HEK293 (cell line): Measurements from ENCODE around the gene DLEC1.

Experiments used
- CTCF ChIA-PET: fragments of 350-600 bp; formaldehyde crosslinking; extraction: SDS; loops from one replicate; lab custom pipeline; 2021; ENCODE audit warnings: antibody characterized with exemption; lab: Yijun Ruan, JAX
- POLR2A ChIA-PET: fragments of 300-600 bp; formaldehyde crosslinking; extraction: SDS; loops from one replicate; lab custom pipeline; 2020; ENCODE audit warnings: antibody characterized with exemption, inconsistent platforms; lab: Yijun Ruan, JAX
- H3K27ac ChIP-seq: fragments of 200-500 bp; sonication (Bioruptor generic); 2 replicates; pipeline ENCODE4 v1.5.1; 2014; ENCODE audit warnings: low read depth, low read length, control low read depth, inconsistent platforms; ENCODE audit errors: extremely low read depth
- H3K36me3 ChIP-seq, 2 experiments: fragments of 200-500 bp in 1 of 2; sonication (Bioruptor generic) in 1 of 2; 1 replicate in 1 of 2; 2 replicates in 1 of 2; pipeline ENCODE4 v1.5.1; 2014 to 2017; ENCODE audit warnings: inconsistent platforms in 2 of 2, low read length in 2 of 2; ENCODE audit not compliant: control insufficient read depth in 2 of 2, insufficient read depth in 1 of 2
- H3K4me1 ChIP-seq: fragments of 200-500 bp; sonication (Bioruptor generic); 2 replicates; pipeline ENCODE4 v1.5.1; 2014; ENCODE audit warnings: mild to moderate bottlenecking, low read length, inconsistent platforms; ENCODE audit not compliant: control insufficient read depth, insufficient read depth
- H3K4me3 ChIP-seq: 2 replicates; pipeline ENCODE4 v1.5.1; 2011; ENCODE audit warnings: low read depth, mild to moderate bottlenecking, control low read depth, low read length, moderate library complexity
- H3K9me3 ChIP-seq: fragments of 200-500 bp; sonication (Bioruptor generic); 2 replicates; pipeline ENCODE4 v1.5.1; 2014; ENCODE audit warnings: low read depth, low read length, inconsistent platforms; ENCODE audit not compliant: control insufficient read depth, insufficient read depth
- BCL6B ChIP-seq: fragments of 450-650 bp; formaldehyde crosslinking; IDR thresholded peaks from 2 replicates; pipeline ENCODE4 v1.5.1; 2017; ENCODE audit warnings: missing biosample characterization, missing genetic modification characterization
- EGR2 ChIP-seq: fragments of 450-650 bp; formaldehyde crosslinking; IDR thresholded peaks from 2 replicates; pipeline ENCODE4 v1.5.1; 2016; ENCODE audit warnings: low read depth, missing biosample characterization, missing genetic modification characterization
- GLIS1 ChIP-seq: fragments of 450-650 bp; formaldehyde crosslinking; IDR thresholded peaks from 2 replicates; pipeline ENCODE4 v1.5.1; 2016; ENCODE audit warnings: missing biosample characterization, missing genetic modification characterization
- PRDM4 ChIP-seq: fragments of 450-650 bp; formaldehyde crosslinking; IDR thresholded peaks from 2 replicates; pipeline ENCODE4 v1.5.1; 2017; ENCODE audit warnings: missing biosample characterization, missing genetic modification characterization
- PRDM6 ChIP-seq: fragments of 450-650 bp; formaldehyde crosslinking; IDR thresholded peaks from 2 replicates; pipeline ENCODE4 v1.5.1; 2017; ENCODE audit warnings: missing biosample characterization, missing genetic modification characterization
- SP2 ChIP-seq: fragments of 450-650 bp; formaldehyde crosslinking; IDR thresholded peaks from 2 replicates; pipeline ENCODE4 v1.5.1; 2016; ENCODE audit warnings: missing biosample characterization, missing genetic modification characterization
- SP3 ChIP-seq: fragments of 450-650 bp; formaldehyde crosslinking; IDR thresholded peaks from 2 replicates; pipeline ENCODE4 v1.5.1; 2016; ENCODE audit warnings: missing biosample characterization, missing genetic modification characterization
- TRIM28 ChIP-seq: IDR thresholded peaks from 2 replicates; pipeline ENCODE4 v1.6.1; 2011; ENCODE audit warnings: low read length, control low read depth, borderline replicate concordance
- ZBTB17 ChIP-seq: fragments of 450-650 bp; formaldehyde crosslinking; IDR thresholded peaks from 2 replicates; pipeline ENCODE4 v1.5.1; 2016; ENCODE audit warnings: missing biosample characterization, missing genetic modification characterization
- ZBTB26 ChIP-seq: fragments of 450-650 bp; formaldehyde crosslinking; optimal IDR thresholded peaks from 2 replicates; pipeline ENCODE3; 2016; ENCODE audit warnings: missing biosample characterization, mild to moderate bottlenecking, missing genetic modification characterization
- ZNF132 ChIP-seq: fragments of 450-650 bp; formaldehyde crosslinking; IDR thresholded peaks from 2 replicates; pipeline ENCODE4 v1.5.1; 2017; ENCODE audit warnings: missing biosample characterization, missing genetic modification characterization, borderline replicate concordance
- ZNF155 ChIP-seq: fragments of 450-650 bp; formaldehyde crosslinking; IDR thresholded peaks from 2 replicates; pipeline ENCODE4 v1.5.1; 2016; ENCODE audit warnings: missing biosample characterization, missing genetic modification characterization
- ZNF335 ChIP-seq: fragments of 450-650 bp; formaldehyde crosslinking; conservative IDR thresholded peaks from 2 replicates; pipeline ENCODE4 v1.5.1; 2016; ENCODE audit warnings: missing biosample characterization, missing genetic modification characterization
- ZNF501 ChIP-seq: fragments of 450-650 bp; formaldehyde crosslinking; IDR thresholded peaks from 2 replicates; pipeline ENCODE4 v1.5.1; 2016; ENCODE audit warnings: missing biosample characterization, missing genetic modification characterization
- ZNF544 ChIP-seq: fragments of 450-650 bp; formaldehyde crosslinking; IDR thresholded peaks from 2 replicates; pipeline ENCODE4 v1.5.0; 2017; ENCODE audit warnings: missing biosample characterization, missing genetic modification characterization
- ZNF548 ChIP-seq: fragments of 450-650 bp; formaldehyde crosslinking; IDR thresholded peaks from 2 replicates; pipeline ENCODE4 v1.5.1; 2016; ENCODE audit warnings: missing biosample characterization, missing genetic modification characterization
- ZNF571 ChIP-seq: fragments of 450-650 bp; formaldehyde crosslinking; IDR thresholded peaks from 2 replicates; pipeline ENCODE4 v1.5.0; 2017; ENCODE audit warnings: missing biosample characterization, missing genetic modification characterization
- ZNF580 ChIP-seq: fragments of 450-650 bp; formaldehyde crosslinking; IDR thresholded peaks from 2 replicates; pipeline ENCODE4 v1.5.1; 2016; ENCODE audit warnings: missing biosample characterization, missing genetic modification characterization
- ZNF645 ChIP-seq: fragments of 450-650 bp; formaldehyde crosslinking; IDR thresholded peaks from 2 replicates; pipeline ENCODE4; 2016; ENCODE audit warnings: missing biosample characterization, missing genetic modification characterization
- ZNF660 ChIP-seq: fragments of 450-650 bp; IDR thresholded peaks from 2 replicates; pipeline ENCODE4 v1.5.1; 2018; ENCODE audit warnings: missing biosample characterization, mild to moderate bottlenecking, missing genetic modification characterization
- ZNF701 ChIP-seq: fragments of 450-650 bp; formaldehyde crosslinking; IDR thresholded peaks from 2 replicates; pipeline ENCODE4 v1.5.1; 2016; ENCODE audit warnings: missing biosample characterization, missing genetic modification characterization
- ZNF704 ChIP-seq: fragments of 450-650 bp; formaldehyde crosslinking; IDR thresholded peaks from 2 replicates; pipeline ENCODE4 v1.5.1; 2016; ENCODE audit warnings: missing biosample characterization, missing genetic modification characterization
- ZNF768 ChIP-seq: fragments of 450-650 bp; formaldehyde crosslinking; IDR thresholded peaks from 2 replicates; pipeline ENCODE4 v1.5.1; 2018; ENCODE audit warnings: missing biosample characterization, mild to moderate bottlenecking, missing genetic modification characterization

The DLEC1 gene

GRCh38 chr3:38084334-38085310, 45.6 kb downstream of the DLEC1 start:
- CTCF ChIA-PET, result no interaction called here
- POLR2A ChIA-PET, result no interaction called here
- H3K36me3 ChIP-seq, result no peaks in the 10 kb centered on the region
- no peaks in the 10 kb centered on the region for H3K4me1 ChIP-seq
- TF ChIP-seq ZNF335 (tag by site-specific recombination) (0 out of 2 replicates have a peak, but pooled peaks have one; percentile 25), ZNF580 (tag by site-specific recombination) (0 out of 2 replicates have a peak, but pooled peaks have one; percentile 32), ZBTB26 (tag by site-specific recombination) (no peak)
- no peak overlapping the region for H3K4me3 ChIP-seq
- H3K27ac ChIP-seq, result no peak overlapping the region
- H3K9me3 ChIP-seq, result no peaks in the 10 kb centered on the region

- Histone ChIP-seq H3K4me3 (no peak overlapping the region), H3K4me1 (no peaks in the 10 kb centered on the region), H3K9me3 (no peaks in the 10 kb centered on the region), H3K36me3 (no peaks in the 10 kb centered on the region), H3K27ac (no peak overlapping the region)
- ChIA-PET CTCF (no interaction called here), POLR2A (no interaction called here)
- TF ChIP-seq GLIS1, result no peak
- no peak for TF ChIP-seq ZNF701
- no peak for TF ChIP-seq ZNF704 (tag by site-specific recombination)
- no peak for TF ChIP-seq ZNF548 (tag by site-specific recombination)
- no peak for TF ChIP-seq ZNF645 (tag by site-specific recombination)
- no peak for TF ChIP-seq SP2 (tag by site-specific recombination)
- TF ChIP-seq PRDM4 (tag by site-specific recombination), result no peak
- no peak for TF ChIP-seq ZNF155
- no peak for TF ChIP-seq ZBTB17 (tag by site-specific recombination)
- TF ChIP-seq ZNF571 (tag by site-specific recombination), result no peak
- no peak for TF ChIP-seq ZNF768 (tag by site-specific recombination)
- no peak for TF ChIP-seq ZNF660 (tag by site-specific recombination)
- TF ChIP-seq ZNF544 (tag by site-specific recombination), result no peak
- TF ChIP-seq ZNF132 (tag by site-specific recombination), result no peak
- TF ChIP-seq TRIM28, result no peak
- no peak for TF ChIP-seq EGR2 (tag by site-specific recombination)
- no peak for TF ChIP-seq PRDM6 (tag by site-specific recombination)
- TF ChIP-seq ZNF501, result no peak
- no peak for TF ChIP-seq SP3 (tag by site-specific recombination)
- no peak for TF ChIP-seq BCL6B (tag by site-specific recombination)
These were observed 46.4 kb downstream of the DLEC1 start for GRCh38 chr3:38085311-38085942.
